ENCODE results near the gene SIM2. TPM values are rescaled to one million over a fixed set of nuclear protein-coding genes. Genes with fewer than 3 reads are reported as not detected.
A peak's percentile ranks its signal among the peaks of the same experiment; 100 is the strongest.

SIM2 gene
- polyA plus RNA-seq, 1 experiment, result not detected

DNA sequence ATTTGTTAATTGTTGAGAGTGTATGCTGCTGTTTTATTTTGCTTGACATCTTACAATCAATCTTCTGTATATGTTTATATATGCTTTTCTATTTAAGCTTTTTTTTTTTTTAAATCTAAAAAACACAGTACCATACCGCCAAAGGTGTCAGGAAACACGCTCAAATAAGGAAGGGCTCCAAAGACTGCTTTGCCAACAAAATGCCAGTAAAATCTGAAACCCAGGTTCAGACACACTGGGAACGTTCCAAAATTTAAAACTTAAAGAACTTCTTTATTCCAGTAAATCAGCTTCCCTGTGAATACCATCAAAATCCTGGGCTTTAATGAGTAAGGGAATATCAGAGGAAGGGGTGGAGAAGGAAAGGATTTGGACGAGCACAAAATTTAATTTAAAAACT is 87.3 kb downstream of the SIM2 start:
- no peak for DNase-seq (ENCODE audit: low read depth)
- TF ChIP-seq, protein P1, sequence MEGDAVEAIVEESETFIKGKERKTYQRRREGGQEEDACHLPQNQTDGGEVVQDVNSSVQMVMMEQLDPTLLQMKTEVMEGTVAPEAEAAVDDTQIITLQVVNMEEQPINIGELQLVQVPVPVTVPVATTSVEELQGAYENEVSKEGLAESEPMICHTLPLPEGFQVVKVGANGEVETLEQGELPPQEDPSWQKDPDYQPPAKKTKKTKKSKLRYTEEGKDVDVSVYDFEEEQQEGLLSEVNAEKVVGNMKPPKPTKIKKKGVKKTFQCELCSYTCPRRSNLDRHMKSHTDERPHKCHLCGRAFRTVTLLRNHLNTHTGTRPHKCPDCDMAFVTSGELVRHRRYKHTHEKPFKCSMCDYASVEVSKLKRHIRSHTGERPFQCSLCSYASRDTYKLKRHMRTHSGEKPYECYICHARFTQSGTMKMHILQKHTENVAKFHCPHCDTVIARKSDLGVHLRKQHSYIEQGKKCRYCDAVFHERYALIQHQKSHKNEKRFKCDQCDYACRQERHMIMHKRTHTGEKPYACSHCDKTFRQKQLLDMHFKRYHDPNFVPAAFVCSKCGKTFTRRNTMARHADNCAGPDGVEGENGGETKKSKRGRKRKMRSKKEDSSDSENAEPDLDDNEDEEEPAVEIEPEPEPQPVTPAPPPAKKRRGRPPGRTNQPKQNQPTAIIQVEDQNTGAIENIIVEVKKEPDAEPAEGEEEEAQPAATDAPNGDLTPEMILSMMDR (IDR thresholded peaks at IDR 0.05; ENCODE audit: insufficient read depth, low read depth, low read length), result no peak
- H3K36me3 ChIP-seq (ENCODE audit: control insufficient read depth, insufficient read depth, low read length), result no peaks in the 10 kb centered on the region
- POLR2A ChIA-PET, result no interaction called here
- CTCF ChIA-PET, result no interaction called here
- H3K4me3 ChIP-seq (ENCODE audit: low read depth, low read length), result no peak overlapping the region
- no peaks in the 10 kb centered on the region for H3K27me3 ChIP-seq (ENCODE audit: control insufficient read depth, insufficient read depth, low read length)

DNA sequence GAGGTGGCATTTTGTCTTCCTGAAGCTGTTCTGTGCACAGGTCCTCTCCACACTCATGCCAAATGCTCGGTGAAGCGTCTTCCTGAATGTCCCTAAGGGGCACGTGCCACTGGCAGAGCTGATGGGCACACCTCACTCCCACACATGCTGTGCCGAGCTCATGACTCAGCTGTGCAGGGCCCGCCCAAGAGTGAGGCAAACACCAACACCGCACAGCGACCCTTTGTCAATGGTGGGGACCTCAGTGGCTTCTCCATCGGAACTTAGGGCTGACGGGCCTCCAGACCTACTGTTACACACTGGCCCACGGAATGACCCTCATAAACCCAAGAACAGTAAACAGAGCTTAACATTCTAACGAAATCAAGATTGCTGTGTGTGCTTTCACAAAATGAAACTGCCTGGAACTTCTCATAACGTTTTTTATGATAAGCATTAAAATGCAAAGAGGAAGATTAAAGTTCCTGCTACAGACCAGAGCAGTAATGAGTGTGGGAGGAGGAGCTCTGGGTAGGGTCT is 89.3 kb downstream of the SIM2 start:
- Histone ChIP-seq H3K27me3 (ENCODE audit: control insufficient read depth, insufficient read depth, low read length) (no peaks in the 10 kb centered on the region), H3K4me3 (ENCODE audit: low read depth, low read length) (peak overlapping the region; percentile 16), H3K36me3 (ENCODE audit: control insufficient read depth, insufficient read depth, low read length) (no peaks in the 10 kb centered on the region)
- CTCF ChIA-PET, result interaction anchor here (0.7 kb wide), 1 partner anchor 365 kb away, joined by 3 read pairs; no protein-coding TSS in a partner anchor
- TF ChIP-seq, protein P1 (IDR thresholded peaks at IDR 0.05; ENCODE audit: insufficient read depth, low read depth, low read length), result no peak
- POLR2A ChIA-PET, result no interaction called here
- peak; percentile 19 for DNase-seq (ENCODE audit: low read depth)

DNA sequence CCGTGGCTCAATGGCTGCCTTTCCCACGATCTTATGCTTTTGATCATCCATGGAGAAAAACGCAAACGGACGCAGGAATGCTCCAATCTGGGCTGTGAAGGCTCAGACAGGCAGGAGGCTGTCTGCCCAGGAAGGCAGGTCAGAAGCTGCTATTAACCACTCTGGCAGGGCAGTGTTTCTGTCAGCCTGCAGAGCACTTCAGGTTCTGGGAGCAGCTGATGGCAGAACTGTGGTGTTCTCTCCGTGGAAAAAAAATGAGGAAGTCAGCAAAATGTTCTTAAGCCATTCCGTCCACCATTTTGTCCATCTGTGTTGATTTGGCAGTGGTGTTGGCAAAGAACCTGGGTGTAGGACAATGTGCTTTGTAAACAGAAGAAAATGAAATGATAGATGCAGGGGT is 91.7 kb downstream of the SIM2 start:
- H3K4me3 ChIP-seq (ENCODE audit: low read depth, low read length), result no peak overlapping the region
- H3K36me3 ChIP-seq (ENCODE audit: control insufficient read depth, insufficient read depth, low read length), result no peaks in the 10 kb centered on the region
- no peak for DNase-seq (ENCODE audit: low read depth)
- POLR2A ChIA-PET, result no interaction called here
- TF ChIP-seq, protein P1 (IDR thresholded peaks at IDR 0.05; ENCODE audit: insufficient read depth, low read depth, low read length), result no peak
- H3K27me3 ChIP-seq (ENCODE audit: control insufficient read depth, insufficient read depth, low read length), result no peaks in the 10 kb centered on the region
- CTCF ChIA-PET, result interaction anchor here (0.8 kb wide), 1 partner anchor 43 kb away, joined by 3 read pairs; no protein-coding TSS in a partner anchor

DNA sequence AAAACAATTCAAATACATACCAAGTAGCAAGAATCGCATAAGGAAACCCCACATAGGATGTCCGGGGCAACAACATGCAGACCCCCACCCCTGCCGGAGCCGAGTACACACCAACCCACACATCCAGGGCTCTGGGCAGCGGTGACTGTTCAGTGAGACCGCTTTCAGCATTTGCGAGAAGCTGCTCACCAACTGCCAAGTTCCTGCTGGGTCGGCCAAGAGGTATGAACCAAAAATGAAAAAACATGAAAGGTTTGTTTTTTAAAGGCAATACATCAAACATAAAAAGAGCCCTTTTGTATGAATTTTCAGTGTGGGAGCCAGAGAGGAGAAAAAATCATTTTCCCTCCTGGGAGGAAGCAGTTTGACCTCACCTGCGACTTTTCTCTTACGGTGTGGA is 92.3 kb downstream of the SIM2 start:
- H3K36me3 ChIP-seq (ENCODE audit: control insufficient read depth, insufficient read depth, low read length), result no peaks in the 10 kb centered on the region
- CTCF ChIA-PET, result interaction anchor here (0.8 kb wide), 1 partner anchor 44 kb away, joined by 3 read pairs; no protein-coding TSS in a partner anchor
- TF ChIP-seq, protein P1 (IDR thresholded peaks at IDR 0.05; ENCODE audit: insufficient read depth, low read depth, low read length), result no peak
- H3K27me3 ChIP-seq (ENCODE audit: control insufficient read depth, insufficient read depth, low read length), result no peaks in the 10 kb centered on the region
- H3K4me3 ChIP-seq (ENCODE audit: low read depth, low read length), result no peak overlapping the region
- DNase-seq (ENCODE audit: low read depth), result no peak
- POLR2A ChIA-PET, result no interaction called here

DNA sequence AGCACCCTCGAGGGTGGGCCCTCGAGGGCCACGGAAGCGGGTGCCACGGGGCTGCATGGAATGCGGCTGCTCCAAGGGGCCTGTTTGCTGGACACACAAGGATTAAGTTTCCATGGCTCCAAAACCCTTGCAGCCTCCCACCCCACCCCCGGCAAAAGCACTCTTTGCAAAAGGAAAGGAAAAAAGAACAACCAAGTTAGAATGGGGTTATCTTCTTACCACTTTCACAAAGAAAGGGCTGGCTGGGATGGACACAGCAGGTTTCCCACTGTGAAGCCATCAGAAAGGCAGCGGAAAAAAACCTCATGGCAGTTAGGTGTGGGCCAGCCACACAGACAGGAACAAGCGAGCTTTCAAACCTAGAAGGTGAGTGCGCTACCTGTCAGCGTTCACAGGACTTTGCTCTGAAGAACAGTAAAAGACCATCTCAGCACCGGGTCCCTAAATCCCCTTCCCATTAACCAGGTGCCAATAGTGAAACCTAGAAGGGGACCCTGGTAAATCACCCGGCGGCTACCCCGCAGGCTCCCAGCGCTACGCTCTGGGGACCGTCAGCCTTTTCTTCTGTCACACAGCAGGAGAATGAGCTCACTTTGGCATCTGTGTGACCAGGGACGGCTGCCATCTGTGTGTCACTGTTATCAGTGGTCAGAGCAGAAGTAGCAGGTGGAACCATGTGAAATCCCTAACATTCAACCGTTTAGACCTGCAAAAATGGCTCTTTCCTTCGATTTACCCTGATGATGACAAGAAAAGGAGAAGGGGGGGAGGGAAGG is 93.0 kb downstream of the SIM2 start:
- POLR2A ChIA-PET, result no interaction called here
- H3K27me3 ChIP-seq (ENCODE audit: control insufficient read depth, insufficient read depth, low read length), result no peaks in the 10 kb centered on the region
- TF ChIP-seq, protein P1 (IDR thresholded peaks at IDR 0.05; ENCODE audit: insufficient read depth, low read depth, low read length), result no peak
- H3K4me3 ChIP-seq (ENCODE audit: low read depth, low read length), result no peak overlapping the region
- CTCF ChIA-PET, result no interaction called here
- no peak for DNase-seq (ENCODE audit: low read depth)
- no peaks in the 10 kb centered on the region for H3K36me3 ChIP-seq (ENCODE audit: control insufficient read depth, insufficient read depth, low read length)
